ENCODE data around the gene GIMAP5. TPM values are rescaled to one million over a fixed set of nuclear protein-coding genes. Genes with fewer than 3 reads are reported as not detected.
A peak's percentile ranks its signal among the peaks of the same experiment; 100 is the strongest.

GIMAP5 gene
- total and polyA plus RNA-seq, 4 donors = 24.8 to 60.6 (median 37.6) TPM

DNA sequence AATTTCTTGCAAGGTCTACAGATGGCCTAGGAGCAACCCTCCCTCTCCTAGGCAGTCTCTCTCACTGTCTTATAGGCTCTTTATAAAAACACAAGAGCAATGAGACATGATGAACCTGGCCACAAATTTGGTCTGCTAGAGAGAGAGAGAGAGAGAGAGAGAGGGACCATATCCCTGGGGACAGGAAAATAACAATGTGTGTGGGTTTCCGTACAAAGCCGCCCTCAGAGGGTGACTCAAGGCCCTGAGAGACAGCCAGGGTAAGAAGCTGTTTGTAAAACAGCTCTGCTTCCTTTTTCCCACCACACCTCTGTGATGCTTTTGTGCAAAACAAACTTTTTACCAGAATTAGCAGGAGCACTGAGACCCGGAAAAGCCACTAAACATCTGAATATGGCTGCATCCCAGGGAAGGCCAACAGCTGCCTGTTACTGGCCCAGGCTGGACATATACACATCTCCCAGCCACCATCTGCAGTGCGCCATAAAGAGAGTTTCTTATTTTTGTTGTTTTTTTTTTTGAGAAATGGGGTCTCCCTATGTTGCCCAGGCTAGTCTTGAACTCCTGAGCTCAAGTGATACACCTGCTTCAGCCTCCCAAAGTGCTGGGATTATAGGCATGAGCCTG is 18.4 kb downstream of the GIMAP5 start:
- peaks cover 0 to 7% (median 0%) of the 10 kb centered on the region in 5 donors for H3K4me1 ChIP-seq (ENCODE audit: control insufficient read depth in 5 of 5, insufficient read depth in 5 of 5, low read length in 5 of 5)
- H3K4me3 ChIP-seq = no peak overlapping the region
- 44 to 55% methylated on average over 4 of the region's 4 CpGs for WGBS, 2 donors
- no peak for TF ChIP-seq CTCF (IDR thresholded peaks at IDR 0.05; ENCODE audit: control extremely low read depth, extremely low read depth)
- no peak overlapping the region for H3K9ac ChIP-seq (ENCODE audit: insufficient read depth in 1 of 2, low read length in 2 of 2)
- H3K27me3 ChIP-seq (ENCODE audit: control insufficient read depth in 3 of 3, insufficient read depth in 3 of 3, low read length in 2 of 3) = no peaks in the 10 kb centered on the region
- peak overlapping the region; percentile 13 to 72 for H3K27ac ChIP-seq (ENCODE audit: low read depth in 1 of 2, low read length in 1 of 2)
- no peaks in the 10 kb centered on the region for H3K9me3 ChIP-seq (ENCODE audit: control insufficient read depth in 4 of 4, insufficient read depth in 3 of 4, low read length in 3 of 4)
- DNase-seq = no peak
- peak; percentile 46 for ATAC-seq (ENCODE audit: insufficient read depth, low FRiP score)
- H3K36me3 ChIP-seq (ENCODE audit: control insufficient read depth in 4 of 4, insufficient read depth in 4 of 4, low read length in 4 of 4) = no peaks in the 10 kb centered on the region

DNA sequence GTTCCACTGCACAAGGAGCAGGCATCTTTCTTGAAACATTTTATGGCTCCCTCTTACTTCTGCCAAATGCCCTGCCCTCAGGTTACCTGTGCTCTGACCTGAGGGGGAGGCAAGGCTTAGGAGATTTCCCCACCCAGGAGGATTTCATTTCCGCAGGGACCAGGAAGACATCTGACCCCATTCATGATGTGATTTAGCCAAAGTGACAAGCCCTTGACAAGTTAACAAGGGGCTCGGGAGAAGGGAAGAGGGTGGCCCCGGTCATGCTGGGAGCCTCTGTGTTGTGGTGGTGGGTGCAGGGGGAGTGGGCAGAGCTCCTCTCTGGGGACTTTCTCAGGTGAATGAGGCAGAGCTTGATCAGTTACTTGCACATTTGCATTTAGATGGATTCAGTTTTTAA is 18.9 kb downstream of the GIMAP5 start:
- ATAC-seq (ENCODE audit: insufficient read depth, low FRiP score) (no peak), DNase-seq (no peak)
- Histone ChIP-seq H3K4me3 (no peak overlapping the region), H3K4me1 (ENCODE audit: control insufficient read depth in 5 of 5, insufficient read depth in 5 of 5, low read length in 5 of 5) (peaks cover 0 to 7% (median 0%) of the 10 kb centered on the region in 5 donors), H3K9me3 (ENCODE audit: control insufficient read depth in 4 of 4, insufficient read depth in 3 of 4, low read length in 3 of 4) (no peaks in the 10 kb centered on the region), H3K27me3 (ENCODE audit: control insufficient read depth in 3 of 3, insufficient read depth in 3 of 3, low read length in 2 of 3) (no peaks in the 10 kb centered on the region), H3K27ac (ENCODE audit: low read depth in 1 of 2, low read length in 1 of 2) (peak overlapping the region; percentile 13 to 72), H3K9ac (ENCODE audit: insufficient read depth in 1 of 2, low read length in 2 of 2) (no peak overlapping the region), H3K36me3 (ENCODE audit: control insufficient read depth in 4 of 4, insufficient read depth in 4 of 4, low read length in 4 of 4) (no peaks in the 10 kb centered on the region)
- WGBS, 2 donors = 55 to 72% methylated on average over 3 of the region's 3 CpGs
- no peak for TF ChIP-seq CTCF (IDR thresholded peaks at IDR 0.05; ENCODE audit: control extremely low read depth, extremely low read depth)

- no peak overlapping the region for H3K9ac ChIP-seq (ENCODE audit: insufficient read depth in 1 of 2, low read length in 2 of 2)
- H3K4me1 ChIP-seq (ENCODE audit: control insufficient read depth in 5 of 5, insufficient read depth in 5 of 5, low read length in 5 of 5) = peaks cover 0 to 7% (median 0%) of the 10 kb centered on the region in 5 donors
- peak; percentile 46 for TF ChIP-seq CTCF (IDR thresholded peaks at IDR 0.05; ENCODE audit: control extremely low read depth, extremely low read depth)
- DNase-seq = peak in 2 of 3 donors; percentile 26 to 43
- H3K27ac ChIP-seq (ENCODE audit: low read depth in 1 of 2, low read length in 1 of 2) = no peak overlapping the region
- H3K27me3 ChIP-seq (ENCODE audit: control insufficient read depth in 3 of 3, insufficient read depth in 3 of 3, low read length in 2 of 3) = no peaks in the 10 kb centered on the region
- no peak for ATAC-seq (ENCODE audit: insufficient read depth, low FRiP score)
- H3K4me3 ChIP-seq = no peak overlapping the region
- no peaks in the 10 kb centered on the region for H3K36me3 ChIP-seq (ENCODE audit: control insufficient read depth in 4 of 4, insufficient read depth in 4 of 4, low read length in 4 of 4)
- WGBS, 2 donors = 42 to 67% methylated on average over 1 of the region's 1 CpG
- no peaks in the 10 kb centered on the region for H3K9me3 ChIP-seq (ENCODE audit: control insufficient read depth in 4 of 4, insufficient read depth in 3 of 4, low read length in 3 of 4)
Observed at GRCh38 chr7:150756858-150757257, 19.6 kb downstream of the GIMAP5 start.

GRCh38 chr7:150759479-150759878 is 22.3 kb downstream of the GIMAP5 start:
- no peaks in the 10 kb centered on the region for H3K27me3 ChIP-seq (ENCODE audit: control insufficient read depth in 3 of 3, insufficient read depth in 3 of 3, low read length in 2 of 3)
- no peak for DNase-seq
- peaks cover 0 to 4% (median 3%) of the 10 kb centered on the region in 5 donors for H3K4me1 ChIP-seq (ENCODE audit: control insufficient read depth in 5 of 5, insufficient read depth in 5 of 5, low read length in 5 of 5)
- no peak for ATAC-seq (ENCODE audit: insufficient read depth, low FRiP score)
- TF ChIP-seq CTCF (IDR thresholded peaks at IDR 0.05; ENCODE audit: control extremely low read depth, extremely low read depth) = no peak
- no peak overlapping the region for H3K4me3 ChIP-seq
- no peaks in the 10 kb centered on the region for H3K9me3 ChIP-seq (ENCODE audit: control insufficient read depth in 4 of 4, insufficient read depth in 3 of 4, low read length in 3 of 4)
- H3K27ac ChIP-seq (ENCODE audit: low read depth in 1 of 2, low read length in 1 of 2) = no peak overlapping the region
- no peaks in the 10 kb centered on the region for H3K36me3 ChIP-seq (ENCODE audit: control insufficient read depth in 4 of 4, insufficient read depth in 4 of 4, low read length in 4 of 4)
- H3K9ac ChIP-seq (ENCODE audit: insufficient read depth in 1 of 2, low read length in 2 of 2) = no peak overlapping the region
- 78 to 97% methylated on average over 1 of the region's 1 CpG for WGBS, 2 donors
